Measurements from ENCODE around the gene UBE2I.
"Not testable (repeated sequence)": the region's sequence is repeated elsewhere in the genome, so short reads cannot be mapped to it uniquely, and the experiment has no call there.

The UBE2I gene

DNA sequence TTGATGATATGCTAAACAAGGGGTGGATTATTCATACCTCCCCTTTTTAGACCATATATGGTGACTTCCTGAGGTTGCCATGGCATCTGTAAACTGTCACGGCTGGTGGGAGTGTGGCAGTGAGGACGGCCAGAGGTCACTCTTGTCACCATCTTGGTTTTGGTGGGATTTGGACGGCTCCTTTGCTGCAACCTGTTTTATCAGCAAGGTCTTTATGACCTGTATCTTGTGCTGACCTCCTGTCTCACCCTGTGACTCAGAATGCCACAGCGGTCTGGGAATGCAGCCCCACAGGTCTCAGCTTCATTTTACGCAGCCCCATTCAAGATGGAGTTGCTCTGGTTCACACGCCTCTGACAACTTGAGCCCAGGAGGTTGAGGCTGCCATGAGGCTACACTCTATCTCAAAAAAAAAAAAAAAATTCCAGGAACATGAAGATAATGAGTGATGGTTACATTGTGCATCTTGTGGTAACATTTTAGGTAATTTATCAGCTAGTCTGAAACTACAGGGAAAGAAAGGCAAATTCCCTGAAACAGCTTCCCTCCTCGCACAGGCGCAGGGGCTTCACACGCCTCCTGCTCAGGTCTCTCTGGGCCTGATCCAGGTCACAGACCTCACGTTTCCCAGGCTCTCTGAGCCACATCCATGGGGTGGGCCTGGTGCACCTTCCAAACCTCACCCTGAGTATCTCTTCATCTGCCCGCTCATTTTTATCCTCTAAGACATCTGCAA, 15.3 kb upstream of the UBE2I start:
- no peaks in the 10 kb centered on the region for H3K79me2 ChIP-seq (ENCODE audit: insufficient read depth, low read length)
- H3K4me1 ChIP-seq (ENCODE audit: insufficient read depth, low read length, poor library complexity, severe bottlenecking) = peaks cover 4% of the 10 kb centered on the region
- no peak for TF ChIP-seq EZH2phosphoT487 (IDR thresholded peaks at IDR 0.05; ENCODE audit: borderline replicate concordance)
- TF ChIP-seq, protein P1, sequence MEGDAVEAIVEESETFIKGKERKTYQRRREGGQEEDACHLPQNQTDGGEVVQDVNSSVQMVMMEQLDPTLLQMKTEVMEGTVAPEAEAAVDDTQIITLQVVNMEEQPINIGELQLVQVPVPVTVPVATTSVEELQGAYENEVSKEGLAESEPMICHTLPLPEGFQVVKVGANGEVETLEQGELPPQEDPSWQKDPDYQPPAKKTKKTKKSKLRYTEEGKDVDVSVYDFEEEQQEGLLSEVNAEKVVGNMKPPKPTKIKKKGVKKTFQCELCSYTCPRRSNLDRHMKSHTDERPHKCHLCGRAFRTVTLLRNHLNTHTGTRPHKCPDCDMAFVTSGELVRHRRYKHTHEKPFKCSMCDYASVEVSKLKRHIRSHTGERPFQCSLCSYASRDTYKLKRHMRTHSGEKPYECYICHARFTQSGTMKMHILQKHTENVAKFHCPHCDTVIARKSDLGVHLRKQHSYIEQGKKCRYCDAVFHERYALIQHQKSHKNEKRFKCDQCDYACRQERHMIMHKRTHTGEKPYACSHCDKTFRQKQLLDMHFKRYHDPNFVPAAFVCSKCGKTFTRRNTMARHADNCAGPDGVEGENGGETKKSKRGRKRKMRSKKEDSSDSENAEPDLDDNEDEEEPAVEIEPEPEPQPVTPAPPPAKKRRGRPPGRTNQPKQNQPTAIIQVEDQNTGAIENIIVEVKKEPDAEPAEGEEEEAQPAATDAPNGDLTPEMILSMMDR (conservative IDR thresholded peaks at IDR 0.05; ENCODE audit: low read length) = no peak
- H3K9me2 ChIP-seq (replicated peaks; ENCODE audit: low read depth, low read length) = no peaks in the 10 kb centered on the region
- H3K9me3 ChIP-seq (ENCODE audit: insufficient read depth, low read depth, low read length) = no peaks in the 10 kb centered on the region
- no peak overlapping the region for H3K4me3 ChIP-seq (ENCODE audit: low read length, poor library complexity, severe bottlenecking)
- no peak overlapping the region for H3K9ac ChIP-seq (ENCODE audit: low read depth, low read length, poor library complexity, severe bottlenecking)
- H2AFZ ChIP-seq (ENCODE audit: low read length) = no peak overlapping the region
- no peaks in the 10 kb centered on the region for H3K36me3 ChIP-seq (ENCODE audit: insufficient read depth, low read length)
- H3K4me2 ChIP-seq (ENCODE audit: low read depth, low read length, poor library complexity, severe bottlenecking) = no peak overlapping the region
- no peaks in the 10 kb centered on the region for H3K27me3 ChIP-seq (ENCODE audit: insufficient read depth, low read length, poor library complexity, severe bottlenecking)
- no peaks in the 10 kb centered on the region for H4K20me1 ChIP-seq (ENCODE audit: insufficient read depth, low read length, poor library complexity, severe bottlenecking)
- H3F3A ChIP-seq (ENCODE audit: low read depth) = no peaks in the 10 kb centered on the region

DNA sequence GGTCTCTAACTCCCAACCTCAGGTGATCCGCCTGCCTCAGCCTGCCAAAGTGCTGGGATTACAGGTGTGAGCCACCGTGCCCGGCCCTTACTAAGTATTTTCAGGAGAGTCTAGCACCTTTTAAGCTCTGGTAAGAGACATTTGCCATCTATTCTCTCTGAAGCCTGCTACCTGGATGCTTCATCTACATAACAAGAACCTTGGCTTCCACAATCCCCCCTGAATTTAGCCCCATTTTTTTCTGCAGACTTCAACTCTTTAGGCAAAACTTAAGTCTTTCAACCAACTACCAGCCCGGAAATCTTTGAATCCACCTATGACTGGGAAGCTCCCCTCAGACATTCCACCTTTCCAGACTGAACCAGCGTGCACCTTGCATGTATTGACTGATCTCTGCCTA, 14.0 kb upstream of the UBE2I start:
- H3K9me2 ChIP-seq (replicated peaks; ENCODE audit: low read depth, low read length) = no peaks in the 10 kb centered on the region
- H3K4me3 ChIP-seq (ENCODE audit: low read length, poor library complexity, severe bottlenecking) = no peak overlapping the region
- peaks cover 4% of the 10 kb centered on the region for H3K4me1 ChIP-seq (ENCODE audit: insufficient read depth, low read length, poor library complexity, severe bottlenecking)
- no peak overlapping the region for H3K9ac ChIP-seq (ENCODE audit: low read depth, low read length, poor library complexity, severe bottlenecking)
- no peaks in the 10 kb centered on the region for H3K27me3 ChIP-seq (ENCODE audit: insufficient read depth, low read length, poor library complexity, severe bottlenecking)
- H3K9me3 ChIP-seq (ENCODE audit: insufficient read depth, low read depth, low read length) = no peaks in the 10 kb centered on the region
- no peaks in the 10 kb centered on the region for H4K20me1 ChIP-seq (ENCODE audit: insufficient read depth, low read length, poor library complexity, severe bottlenecking)
- TF ChIP-seq, protein P1 (conservative IDR thresholded peaks at IDR 0.05; ENCODE audit: low read length) = no peak
- no peak for TF ChIP-seq EZH2phosphoT487 (IDR thresholded peaks at IDR 0.05; ENCODE audit: borderline replicate concordance)
- H3K4me2 ChIP-seq (ENCODE audit: low read depth, low read length, poor library complexity, severe bottlenecking) = no peak overlapping the region
- no peaks in the 10 kb centered on the region for H3K79me2 ChIP-seq (ENCODE audit: insufficient read depth, low read length)
- H3K36me3 ChIP-seq (ENCODE audit: insufficient read depth, low read length) = no peaks in the 10 kb centered on the region
- H3F3A ChIP-seq (ENCODE audit: low read depth) = no peaks in the 10 kb centered on the region
- H2AFZ ChIP-seq (ENCODE audit: low read length) = no peak overlapping the region

DNA sequence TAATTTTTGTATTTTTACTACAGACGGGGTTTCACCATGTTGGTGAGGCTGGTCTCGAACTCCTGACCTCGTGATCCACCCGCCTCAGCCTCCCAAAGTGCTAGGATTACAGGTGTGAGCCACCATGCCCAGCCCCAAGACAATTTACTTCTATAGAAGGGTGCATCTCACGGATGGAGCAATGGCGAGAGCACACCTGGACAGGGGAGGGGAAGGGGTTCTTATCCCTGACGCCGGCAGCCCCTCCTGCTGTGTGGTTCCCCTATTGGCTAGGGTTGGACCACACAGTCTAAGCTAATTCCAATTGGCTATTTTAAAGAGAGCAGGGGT, 12.8 kb upstream of the UBE2I start:
- not testable (repeated sequence) for H3K36me3 ChIP-seq (ENCODE audit: insufficient read depth, low read length); H4K20me1 ChIP-seq (ENCODE audit: insufficient read depth, low read length, poor library complexity, severe bottlenecking); H3K9me3 ChIP-seq (ENCODE audit: insufficient read depth, low read depth, low read length); H3K27me3 ChIP-seq (ENCODE audit: insufficient read depth, low read length, poor library complexity, severe bottlenecking); H3K79me2 ChIP-seq (ENCODE audit: insufficient read depth, low read length); H3K4me2 ChIP-seq (ENCODE audit: low read depth, low read length, poor library complexity, severe bottlenecking); H3K9me2 ChIP-seq (replicated peaks; ENCODE audit: low read depth, low read length); H2AFZ ChIP-seq (ENCODE audit: low read length); H3F3A ChIP-seq (ENCODE audit: low read depth); H3K4me1 ChIP-seq (ENCODE audit: insufficient read depth, low read length, poor library complexity, severe bottlenecking); H3K9ac ChIP-seq (ENCODE audit: low read depth, low read length, poor library complexity, severe bottlenecking); H3K4me3 ChIP-seq (ENCODE audit: low read length, poor library complexity, severe bottlenecking)

DNA sequence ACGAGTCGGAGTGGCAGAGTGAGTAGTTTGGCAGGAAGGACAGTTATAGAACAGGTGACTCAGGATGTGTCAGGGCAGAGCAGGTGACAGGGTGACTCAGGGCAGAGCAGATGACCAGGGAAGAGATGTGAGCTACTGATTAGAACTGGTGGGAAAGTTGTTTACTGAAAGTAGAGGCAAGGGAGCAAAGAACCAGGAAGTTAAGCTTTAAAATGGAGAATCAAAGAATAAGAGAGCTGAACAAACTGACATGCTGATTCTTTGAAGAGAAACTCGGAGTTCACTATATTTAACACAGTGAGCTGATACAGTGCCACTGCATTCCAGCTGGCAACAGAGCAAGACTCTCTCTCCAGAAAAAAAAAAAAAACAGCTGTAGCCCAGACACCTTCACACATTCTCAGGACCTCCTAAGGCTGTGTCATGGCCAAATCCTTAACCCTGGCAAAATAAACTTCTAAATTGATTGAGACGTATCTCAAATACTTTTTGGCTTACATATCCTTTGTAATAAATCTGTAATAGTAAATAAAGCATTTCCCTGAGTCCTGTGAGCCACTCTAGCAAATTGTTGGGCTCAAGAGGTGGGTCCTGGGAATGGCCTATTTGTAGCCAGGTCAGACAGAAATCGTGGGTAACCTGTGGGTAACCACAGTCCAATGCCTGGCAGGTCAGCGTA, 12.3 kb upstream of the UBE2I start:
- H3K27me3 ChIP-seq (ENCODE audit: insufficient read depth, low read length, poor library complexity, severe bottlenecking) = no peaks in the 10 kb centered on the region
- no peaks in the 10 kb centered on the region for H3K9me3 ChIP-seq (ENCODE audit: insufficient read depth, low read depth, low read length)
- TF ChIP-seq EZH2phosphoT487 (IDR thresholded peaks at IDR 0.05; ENCODE audit: borderline replicate concordance) = no peak
- TF ChIP-seq, protein P1 (conservative IDR thresholded peaks at IDR 0.05; ENCODE audit: low read length) = no peak
- H3F3A ChIP-seq (ENCODE audit: low read depth) = no peaks in the 10 kb centered on the region
- no peaks in the 10 kb centered on the region for H3K36me3 ChIP-seq (ENCODE audit: insufficient read depth, low read length)
- no peak overlapping the region for H2AFZ ChIP-seq (ENCODE audit: low read length)
- no peaks in the 10 kb centered on the region for H3K9me2 ChIP-seq (replicated peaks; ENCODE audit: low read depth, low read length)
- H3K79me2 ChIP-seq (ENCODE audit: insufficient read depth, low read length) = no peaks in the 10 kb centered on the region
- no peak overlapping the region for H3K4me2 ChIP-seq (ENCODE audit: low read depth, low read length, poor library complexity, severe bottlenecking)
- H3K4me3 ChIP-seq (ENCODE audit: low read length, poor library complexity, severe bottlenecking) = no peak overlapping the region
- H3K9ac ChIP-seq (ENCODE audit: low read depth, low read length, poor library complexity, severe bottlenecking) = no peak overlapping the region
- no peaks in the 10 kb centered on the region for H4K20me1 ChIP-seq (ENCODE audit: insufficient read depth, low read length, poor library complexity, severe bottlenecking)
- peaks cover 7% of the 10 kb centered on the region for H3K4me1 ChIP-seq (ENCODE audit: insufficient read depth, low read length, poor library complexity, severe bottlenecking)
